ENCODE data around the gene DUS3L. TPM values are rescaled to one million over a fixed set of nuclear protein-coding genes. Genes with fewer than 3 reads are reported as not detected.
A peak's percentile ranks its signal among the peaks of the same experiment; 100 is the strongest.
"Not testable (repeated sequence)": the region's sequence is repeated elsewhere in the genome, so short reads cannot be mapped to it uniquely, and the experiment has no call there.

DUS3L gene
- total and polyA plus RNA-seq, 11 donors = 12.0 to 20.7 (median 15.8) TPM

DNA sequence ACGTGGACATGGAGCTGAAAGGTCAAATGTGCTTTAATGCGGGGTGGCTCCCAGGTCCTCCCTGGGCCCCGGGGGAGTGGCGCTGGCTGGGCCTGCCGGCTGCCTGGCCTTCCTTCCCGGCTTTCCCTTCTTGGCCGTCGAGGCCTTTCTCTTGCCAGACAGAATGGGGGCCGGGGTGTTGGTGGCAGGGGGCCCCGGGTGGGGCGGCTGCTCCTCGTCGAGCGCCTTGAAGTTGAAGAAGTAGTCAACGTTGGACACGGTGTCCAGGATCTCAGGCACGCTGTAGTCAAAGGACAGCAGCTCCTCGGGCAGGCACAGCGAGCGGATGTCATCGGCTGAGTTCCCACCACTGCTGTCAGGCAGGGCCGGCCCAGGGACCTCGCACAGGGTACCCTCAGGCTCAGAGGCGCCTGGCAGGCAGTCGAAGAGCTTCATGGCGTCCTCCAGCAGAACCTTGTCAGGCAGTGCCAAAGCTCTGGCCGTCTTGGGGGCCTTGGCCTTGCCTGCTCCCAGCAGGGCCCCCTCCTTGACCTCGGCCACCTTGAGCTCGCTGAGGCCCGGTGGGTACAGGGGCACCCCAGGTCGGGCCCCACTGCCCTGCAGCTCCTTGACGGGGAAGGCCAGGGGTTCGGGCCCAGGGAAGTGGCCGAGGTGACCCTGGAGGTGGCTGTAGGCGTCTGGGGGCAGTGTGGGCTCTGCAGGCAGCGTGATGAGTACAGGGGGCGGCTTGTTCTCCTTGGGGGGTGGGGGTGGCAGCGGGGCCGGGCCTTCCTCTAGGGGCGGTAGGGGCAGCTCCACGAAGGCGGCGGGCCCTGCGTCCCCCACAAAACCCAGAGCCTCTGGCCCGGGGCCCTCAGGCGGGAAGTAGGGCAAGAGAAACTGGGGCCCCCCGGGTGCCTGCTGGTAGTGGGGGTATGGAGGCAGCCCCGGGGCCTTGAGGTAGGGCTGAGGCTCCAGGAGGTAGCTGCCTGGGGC is 7.7 kb downstream of the DUS3L start:
- H3K27ac ChIP-seq = no peak overlapping the region
- peaks cover 0 to 51% (median 42%) of the 10 kb centered on the region in 9 donors for H3K36me3 ChIP-seq
- intact Hi-C loops (cut with DNase I) = no loop called here
- H3K4me3 ChIP-seq = no peak overlapping the region
- no peaks in the 10 kb centered on the region for H3K4me1 ChIP-seq
- DNase-seq (no peak), ATAC-seq (peak in 3 of 4 donors; percentile 4 to 9 (median 6))
- H3K27me3 ChIP-seq = no peaks in the 10 kb centered on the region
- TF ChIP-seq POLR2A (IDR thresholded peaks at IDR 0.05) = no peak
- TF ChIP-seq, protein P1, sequence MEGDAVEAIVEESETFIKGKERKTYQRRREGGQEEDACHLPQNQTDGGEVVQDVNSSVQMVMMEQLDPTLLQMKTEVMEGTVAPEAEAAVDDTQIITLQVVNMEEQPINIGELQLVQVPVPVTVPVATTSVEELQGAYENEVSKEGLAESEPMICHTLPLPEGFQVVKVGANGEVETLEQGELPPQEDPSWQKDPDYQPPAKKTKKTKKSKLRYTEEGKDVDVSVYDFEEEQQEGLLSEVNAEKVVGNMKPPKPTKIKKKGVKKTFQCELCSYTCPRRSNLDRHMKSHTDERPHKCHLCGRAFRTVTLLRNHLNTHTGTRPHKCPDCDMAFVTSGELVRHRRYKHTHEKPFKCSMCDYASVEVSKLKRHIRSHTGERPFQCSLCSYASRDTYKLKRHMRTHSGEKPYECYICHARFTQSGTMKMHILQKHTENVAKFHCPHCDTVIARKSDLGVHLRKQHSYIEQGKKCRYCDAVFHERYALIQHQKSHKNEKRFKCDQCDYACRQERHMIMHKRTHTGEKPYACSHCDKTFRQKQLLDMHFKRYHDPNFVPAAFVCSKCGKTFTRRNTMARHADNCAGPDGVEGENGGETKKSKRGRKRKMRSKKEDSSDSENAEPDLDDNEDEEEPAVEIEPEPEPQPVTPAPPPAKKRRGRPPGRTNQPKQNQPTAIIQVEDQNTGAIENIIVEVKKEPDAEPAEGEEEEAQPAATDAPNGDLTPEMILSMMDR (IDR thresholded peaks at IDR 0.05) = no peak
- H3K9me3 ChIP-seq = no peaks in the 10 kb centered on the region
- 82 to 87% (median 84%) methylated on average over 24 to 48 of the region's 48 CpGs for WGBS, 4 donors

DNA sequence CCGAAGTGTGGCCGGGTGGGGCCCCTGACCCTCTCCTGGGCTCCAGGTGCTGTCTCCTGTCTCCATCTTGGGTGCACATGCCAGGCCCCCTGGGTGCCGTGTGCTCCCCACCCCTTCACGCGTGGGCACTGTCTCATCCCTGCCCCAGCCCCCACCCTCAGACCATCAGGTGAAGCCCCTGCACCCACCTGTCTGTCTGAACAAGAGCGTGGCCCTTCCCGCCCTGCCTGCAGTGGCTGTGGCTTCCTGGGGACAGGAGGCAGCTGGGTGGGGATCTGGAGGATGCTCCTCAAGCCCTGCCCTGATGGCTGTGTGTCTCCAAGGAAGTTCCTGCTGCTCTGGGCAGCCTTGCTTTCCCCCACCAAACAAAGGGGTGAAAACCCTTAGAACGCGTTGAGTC is 8.6 kb downstream of the DUS3L start:
- no peak overlapping the region for H3K4me3 ChIP-seq
- peak in 1 of 4 donors; percentile 10 for ATAC-seq
- 73 to 85% (median 85%) methylated on average over 7 to 9 of the region's 9 CpGs for WGBS, 4 donors
- peaks cover 0 to 42% (median 33%) of the 10 kb centered on the region in 9 donors for H3K36me3 ChIP-seq
- no peak for DNase-seq
- H3K4me1 ChIP-seq = no peaks in the 10 kb centered on the region
- intact Hi-C loops (cut with DNase I) = no loop called here
- H3K27ac ChIP-seq = no peak overlapping the region
- TF ChIP-seq, protein P1 (IDR thresholded peaks at IDR 0.05) = no peak
- TF ChIP-seq POLR2A (IDR thresholded peaks at IDR 0.05) = no peak
- H3K27me3 ChIP-seq = no peaks in the 10 kb centered on the region
- H3K9me3 ChIP-seq = no peaks in the 10 kb centered on the region

DNA sequence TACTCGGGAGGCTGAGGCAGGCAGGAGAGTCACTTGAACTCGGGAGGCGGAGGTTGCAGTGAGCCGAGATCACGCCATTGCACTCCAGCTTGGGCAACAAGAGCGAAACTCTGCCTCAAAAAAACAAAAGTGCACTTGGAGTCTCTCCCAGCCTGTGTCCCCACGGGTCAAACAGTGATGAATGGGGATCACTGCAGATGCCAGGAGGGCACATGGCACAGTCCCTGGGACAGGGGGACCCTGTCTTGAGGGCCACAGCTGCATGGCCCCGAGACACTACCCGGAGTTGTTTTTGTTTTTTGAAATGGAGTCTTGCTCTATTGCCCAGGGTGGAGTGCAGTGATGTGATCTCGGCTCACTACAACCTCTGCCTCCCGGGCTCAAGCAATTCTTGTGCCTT is 10.0 kb downstream of the DUS3L start:
- H3K4me3 ChIP-seq; H3K27me3 ChIP-seq; intact Hi-C loops (cut with DNase I); DNase-seq; H3K9me3 ChIP-seq; ATAC-seq; H3K4me1 ChIP-seq; H3K27ac ChIP-seq: not testable (repeated sequence)
- peaks cover 0 to 28% (median 19%) of the 10 kb centered on the region in 9 donors for H3K36me3 ChIP-seq
- WGBS, 4 donors = 84 to 88% (median 86%) methylated on average over 9 to 11 of the region's 11 CpGs

DNA sequence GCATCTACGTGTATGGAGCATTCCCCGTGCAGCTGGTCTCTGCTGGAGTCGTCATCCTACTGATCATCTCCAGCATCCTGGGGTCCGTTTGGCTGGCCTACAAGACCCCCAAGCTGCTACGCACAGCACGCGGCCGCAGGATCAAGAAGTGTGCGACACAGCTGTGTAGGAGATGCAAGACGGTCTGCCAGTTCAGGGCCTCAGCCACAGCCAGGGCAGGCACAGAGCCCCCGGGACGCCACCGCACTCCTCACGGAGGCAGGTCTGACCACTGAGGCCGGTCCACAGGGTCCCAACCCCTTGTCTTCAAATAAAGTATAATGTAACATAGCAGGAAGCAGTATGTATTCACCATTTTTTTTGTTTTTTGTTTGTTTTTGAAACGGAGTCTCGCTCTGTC is 12.6 kb downstream of the DUS3L start:
- intact Hi-C loops (cut with DNase I) = loop anchor here in 2 of 10 donors (10.0 kb wide), 1 partner anchor 246 kb away; no protein-coding TSS in a partner anchor
- 83 to 89% (median 86%) methylated on average over 17 of the region's 17 CpGs for WGBS, 4 donors
- no peak overlapping the region for H3K4me3 ChIP-seq
- no peaks in the 10 kb centered on the region for H3K27me3 ChIP-seq
- no peak for ATAC-seq
- H3K36me3 ChIP-seq = peaks cover 0 to 4% (median 0%) of the 10 kb centered on the region in 9 donors
- no peaks in the 10 kb centered on the region for H3K9me3 ChIP-seq
- no peak overlapping the region for H3K27ac ChIP-seq
- H3K4me1 ChIP-seq = no peaks in the 10 kb centered on the region
- no peak for DNase-seq
- TF ChIP-seq, protein P1 (IDR thresholded peaks at IDR 0.05) = no peak
- no peak for TF ChIP-seq POLR2A (IDR thresholded peaks at IDR 0.05)
